Choroid plexus epithelial cell (primary cell): ENCODE data around the gene BBX.
A peak's percentile ranks its signal among the peaks of the same experiment; 100 is the strongest.
"Not testable (repeated sequence)": the region's sequence is repeated elsewhere in the genome, so short reads cannot be mapped to it uniquely, and the experiment has no call there.

ENCODE experiments used
- DNase-seq: peaks from one replicate; pipeline ENCODE4 v3.0.0-alpha.2; 2010; ENCODE audit warnings: low read depth
- H3K4me3 ChIP-seq: 2 replicates; pipeline ENCODE4 v1.5.1; 2011; ENCODE audit warnings: low read depth, mild to moderate bottlenecking, control low read depth, low read length, moderate library complexity
- TF ChIP-seq, protein P1 (sequence below): conservative IDR thresholded peaks from 2 replicates; pipeline ENCODE4 v1.5.1; 2011; ENCODE audit warnings: low read depth, mild to moderate bottlenecking, control low read depth, inconsistent platforms, low read length, moderate library complexity

Gene BBX

DNA sequence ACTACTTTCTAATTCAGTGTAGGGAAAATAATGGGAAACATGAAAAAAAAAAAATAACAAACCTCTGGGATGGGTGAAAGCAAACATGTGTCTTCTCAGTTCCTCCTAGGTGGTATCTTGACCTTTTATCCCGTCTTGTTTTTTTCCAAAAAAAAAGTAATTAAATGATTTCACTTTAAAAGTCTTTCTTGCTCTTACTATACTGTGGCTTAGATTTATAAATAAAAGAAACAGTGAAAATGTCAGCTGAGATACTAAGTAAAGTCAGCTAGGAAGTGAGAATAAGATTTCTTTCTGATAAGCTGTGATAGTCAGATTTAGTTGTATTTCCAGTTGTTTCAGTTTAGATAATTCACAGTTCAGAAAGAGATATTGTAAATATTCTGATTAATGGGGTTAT is 37.4 kb downstream of the BBX start:
- DNase-seq: no peak
- H3K4me3 ChIP-seq: no peak overlapping the region
- TF ChIP-seq, protein P1, sequence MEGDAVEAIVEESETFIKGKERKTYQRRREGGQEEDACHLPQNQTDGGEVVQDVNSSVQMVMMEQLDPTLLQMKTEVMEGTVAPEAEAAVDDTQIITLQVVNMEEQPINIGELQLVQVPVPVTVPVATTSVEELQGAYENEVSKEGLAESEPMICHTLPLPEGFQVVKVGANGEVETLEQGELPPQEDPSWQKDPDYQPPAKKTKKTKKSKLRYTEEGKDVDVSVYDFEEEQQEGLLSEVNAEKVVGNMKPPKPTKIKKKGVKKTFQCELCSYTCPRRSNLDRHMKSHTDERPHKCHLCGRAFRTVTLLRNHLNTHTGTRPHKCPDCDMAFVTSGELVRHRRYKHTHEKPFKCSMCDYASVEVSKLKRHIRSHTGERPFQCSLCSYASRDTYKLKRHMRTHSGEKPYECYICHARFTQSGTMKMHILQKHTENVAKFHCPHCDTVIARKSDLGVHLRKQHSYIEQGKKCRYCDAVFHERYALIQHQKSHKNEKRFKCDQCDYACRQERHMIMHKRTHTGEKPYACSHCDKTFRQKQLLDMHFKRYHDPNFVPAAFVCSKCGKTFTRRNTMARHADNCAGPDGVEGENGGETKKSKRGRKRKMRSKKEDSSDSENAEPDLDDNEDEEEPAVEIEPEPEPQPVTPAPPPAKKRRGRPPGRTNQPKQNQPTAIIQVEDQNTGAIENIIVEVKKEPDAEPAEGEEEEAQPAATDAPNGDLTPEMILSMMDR: no peak

DNA sequence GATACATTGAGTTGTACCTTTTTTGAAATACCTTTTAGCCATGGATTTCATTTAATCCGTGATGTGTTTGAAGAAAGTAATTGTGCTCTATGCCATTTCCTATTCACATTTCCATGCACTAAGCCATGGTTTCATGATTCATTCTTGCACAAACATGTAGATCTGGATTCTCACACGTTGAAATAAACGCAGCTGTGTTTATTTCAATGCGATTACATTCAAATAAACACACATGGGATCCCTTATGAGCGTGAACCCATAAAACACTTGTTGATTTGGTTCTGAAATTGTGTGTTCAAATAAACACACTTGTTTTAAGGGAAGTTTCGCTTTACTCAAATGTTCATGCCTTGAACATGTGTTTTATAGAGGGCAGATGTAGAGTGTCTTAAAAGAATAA is 39.2 kb downstream of the BBX start:
- TF ChIP-seq, protein P1: no peak
- DNase-seq: peak; percentile 13
- H3K4me3 ChIP-seq: no peak overlapping the region

DNA sequence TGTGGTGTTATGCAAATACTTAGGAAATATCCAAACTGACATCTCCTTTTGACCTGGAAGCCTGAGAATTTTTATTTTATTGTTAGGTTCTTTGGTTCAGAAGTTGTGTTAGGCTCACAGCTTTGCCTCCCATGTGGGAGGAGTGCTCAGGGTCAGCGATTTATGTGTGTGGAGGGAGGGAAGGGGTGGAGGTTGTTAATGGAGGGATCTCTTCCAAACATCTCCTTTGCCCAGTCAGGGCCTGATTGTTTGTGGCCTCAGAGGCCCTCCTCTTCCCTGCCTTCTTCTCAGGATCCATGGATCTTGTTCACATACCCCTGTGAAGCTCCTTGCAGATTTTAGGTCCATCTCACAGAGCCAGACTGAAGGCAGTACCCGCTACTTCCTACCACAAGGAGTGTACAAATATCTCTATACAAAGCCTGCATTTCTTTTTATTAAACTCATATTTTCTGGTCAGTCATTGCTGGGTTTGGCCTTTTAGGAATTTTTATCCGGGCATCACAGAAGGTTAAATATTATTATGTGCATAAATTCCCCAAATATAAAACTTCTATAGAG is 40.3 kb downstream of the BBX start:
- H3K4me3 ChIP-seq: no peak overlapping the region
- TF ChIP-seq, protein P1: no peak
- no peak for DNase-seq

DNA sequence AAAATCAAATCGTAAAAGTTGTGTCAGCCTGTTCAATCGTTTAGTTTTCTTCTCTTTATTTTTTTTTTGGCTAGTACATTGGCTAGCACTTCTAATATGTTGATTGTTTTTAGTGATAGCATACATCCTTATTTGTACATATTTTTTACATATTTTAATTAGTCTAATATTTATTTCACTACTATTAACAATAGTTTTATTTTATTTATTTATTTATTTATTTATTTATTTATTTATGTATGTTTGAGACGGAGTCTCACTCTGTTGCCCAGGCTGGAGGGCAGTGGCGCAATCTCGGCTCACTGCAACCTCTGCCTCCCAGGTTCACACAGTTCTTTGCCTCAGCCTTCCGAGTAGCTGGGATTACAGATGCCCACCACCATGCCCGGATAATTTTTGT is 42.5 kb downstream of the BBX start:
- H3K4me3 ChIP-seq, DNase-seq: not testable (repeated sequence)

DNA sequence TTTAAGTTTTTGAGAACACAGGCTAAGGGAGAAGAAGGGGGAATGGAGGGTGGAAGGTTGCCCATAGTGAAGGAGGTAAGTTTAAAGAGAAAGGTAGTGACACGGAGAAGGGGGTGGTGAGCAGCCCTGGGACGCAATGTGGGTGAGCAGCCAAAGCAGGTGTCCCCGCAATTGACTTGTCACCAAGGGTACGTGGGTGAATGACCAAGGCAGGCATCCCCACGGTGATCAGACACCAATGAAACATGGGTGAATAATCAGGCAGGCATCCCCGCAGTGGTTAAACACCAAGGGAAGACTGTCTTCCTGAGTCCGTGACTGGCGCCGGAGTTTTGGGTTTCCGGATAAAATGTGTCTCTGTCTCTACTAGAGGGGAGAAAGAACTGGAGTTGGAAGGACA is 48.3 kb downstream of the BBX start:
- H3K4me3 ChIP-seq, DNase-seq: not testable (repeated sequence)

DNA sequence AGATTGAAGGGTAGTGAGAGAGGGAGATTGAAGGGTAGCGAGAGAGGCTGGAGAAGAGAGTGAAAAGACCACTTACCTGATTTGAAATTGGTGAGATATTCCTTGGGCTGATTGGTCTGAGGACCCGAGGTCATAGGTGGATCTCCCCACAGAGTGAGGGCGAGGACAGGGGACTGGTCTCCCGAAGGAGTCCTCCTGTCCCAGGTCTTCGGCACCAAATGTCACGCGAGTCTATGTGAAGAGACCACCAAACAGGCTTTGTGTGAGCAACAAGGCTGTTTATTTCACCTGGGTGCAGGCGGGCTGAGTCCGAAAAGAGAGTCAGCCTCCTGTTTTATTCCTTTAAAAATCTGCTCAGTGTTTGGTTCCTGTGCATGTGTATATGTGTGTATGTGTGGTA is 48.7 kb downstream of the BBX start:
- DNase-seq, H3K4me3 ChIP-seq: not testable (repeated sequence)

DNA sequence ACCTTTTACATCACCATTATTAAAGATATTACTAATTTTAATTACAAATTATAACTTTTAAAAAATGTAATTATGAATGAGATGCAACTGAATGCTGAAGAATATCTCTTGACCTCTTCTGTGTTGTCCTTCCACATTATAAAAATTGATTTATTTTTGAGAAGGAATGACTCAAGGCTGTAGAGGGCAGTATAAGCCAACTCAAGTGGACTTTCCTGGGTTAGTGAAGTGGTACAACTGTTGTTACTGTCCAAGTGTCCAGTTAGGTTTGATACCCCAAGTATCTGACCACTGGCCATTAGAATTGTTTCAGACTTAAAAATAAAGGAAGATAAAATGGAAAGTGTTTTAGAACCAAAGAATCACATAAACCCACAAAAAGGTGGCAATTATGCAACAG is 51.9 kb downstream of the BBX start:
- TF ChIP-seq, protein P1: peak; percentile 68
- H3K4me3 ChIP-seq: no peak overlapping the region
- peak; percentile 75 for DNase-seq

DNA sequence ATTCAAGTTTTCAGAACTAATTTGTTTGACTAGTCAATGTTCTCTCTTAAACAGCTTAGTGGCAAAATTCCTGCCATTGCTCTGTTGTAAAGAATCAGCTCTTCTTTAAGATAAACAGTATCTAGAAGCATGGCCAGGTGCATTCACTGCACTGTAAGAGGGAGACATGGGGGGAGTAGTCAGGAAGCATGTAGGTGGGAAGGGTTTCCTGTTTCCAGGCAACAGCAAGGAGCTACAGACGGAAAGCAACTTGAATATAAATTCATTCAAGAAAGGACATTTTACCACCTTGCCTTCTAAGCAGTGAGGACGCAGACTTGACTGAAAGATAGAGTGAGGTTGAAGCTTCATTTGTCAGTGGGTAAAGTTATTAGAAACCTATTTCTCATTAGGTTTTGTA is 55.3 kb downstream of the BBX start:
- TF ChIP-seq, protein P1: no peak
- DNase-seq: no peak
- H3K4me3 ChIP-seq: no peak overlapping the region

DNA sequence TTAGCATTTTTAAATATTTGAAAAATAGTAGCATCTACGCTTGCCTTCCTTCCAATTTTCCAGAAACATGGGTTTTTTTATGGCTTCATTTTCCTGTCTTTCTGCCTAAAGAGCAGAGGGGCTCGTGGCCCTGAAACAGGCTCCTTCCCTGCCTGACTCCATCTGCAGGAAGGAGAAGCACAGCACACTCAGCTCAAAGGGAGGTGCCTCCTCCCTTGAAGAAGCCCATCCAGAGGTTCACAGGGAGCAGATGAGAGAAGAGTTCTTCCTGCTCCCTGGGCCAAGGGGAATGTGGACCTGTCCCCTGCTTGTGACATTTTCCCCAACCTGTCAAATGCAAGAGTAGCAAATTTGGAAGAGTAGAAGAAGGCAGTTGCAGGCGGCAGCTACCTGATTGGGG is 55.8 kb downstream of the BBX start:
- no peak overlapping the region for H3K4me3 ChIP-seq
- TF ChIP-seq, protein P1: peak; percentile 39
- no peak for DNase-seq
